ENCODE measurements around the gene INSYN2B.

- TF ChIP-seq EZH2phosphoT487 (conservative IDR thresholded peaks at IDR 0.05; ENCODE audit: low read length) (no peak), CTCF (IDR thresholded peaks at IDR 0.05; ENCODE audit: insufficient read depth, low read length, poor library complexity, severe bottlenecking) (no peak)
Observed at GRCh38 chr5:169814522-169814921, 165.8 kb downstream of the INSYN2B start.
